Hematopoietic multipotent progenitor cell treated with erythropoietin and hydrocortisone succinate and interleukin-3 and kit ligand, for 17 days (in vitro differentiated cells): ENCODE results near the gene DISP2.

Experiments
- DNase-seq: peaks from one replicate; pipeline ENCODE4 v3.0.0-alpha.2; 2015; ENCODE audit warnings: low spot score

Gene DISP2

DNA sequence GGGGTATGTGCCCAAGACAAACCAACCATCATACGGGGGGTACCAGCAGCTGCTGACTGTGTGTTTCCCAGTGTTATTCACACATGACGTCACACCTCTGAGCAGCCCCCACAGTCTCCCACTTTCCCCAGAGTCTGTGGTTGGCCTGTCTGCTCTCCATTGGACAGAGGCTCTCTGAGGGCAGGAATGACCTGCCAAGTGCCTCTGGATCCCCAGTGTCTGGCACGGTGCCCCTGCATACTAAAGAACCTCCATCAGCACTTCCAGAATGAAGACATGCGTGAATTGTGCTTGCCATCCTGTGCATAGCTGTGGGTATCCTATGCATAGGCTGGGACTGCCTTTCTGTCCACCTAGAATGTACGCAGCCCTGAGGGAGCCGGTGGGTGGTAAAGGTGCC, 13.8 kb upstream of the DISP2 start:
- DNase-seq = no peak

DNA sequence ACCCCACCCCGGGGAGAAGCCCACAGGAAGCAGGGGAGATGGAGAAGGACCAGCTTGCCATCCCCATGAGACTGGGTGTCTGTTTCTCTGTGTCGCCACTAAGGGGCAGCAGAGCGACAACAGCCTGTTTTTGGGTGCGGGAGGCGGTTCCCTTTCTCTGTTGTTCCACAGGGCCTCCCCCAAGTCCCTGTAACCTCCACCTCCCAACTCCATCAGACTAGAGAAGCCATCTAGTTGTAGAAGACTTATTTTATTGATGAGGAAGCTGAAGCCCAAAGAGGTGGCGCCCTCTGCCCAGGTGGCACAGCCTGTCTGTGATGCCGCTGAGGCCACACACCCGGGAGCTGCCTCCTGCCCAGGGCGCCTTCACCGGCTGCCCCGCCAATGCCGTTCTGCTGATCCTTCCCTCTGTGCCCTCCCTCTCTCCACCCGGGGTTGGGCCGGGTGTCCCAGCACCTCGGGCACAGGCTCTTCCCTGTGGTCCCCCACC, 13.3 kb upstream of the DISP2 start:
- DNase-seq = peak; percentile 65

DNA sequence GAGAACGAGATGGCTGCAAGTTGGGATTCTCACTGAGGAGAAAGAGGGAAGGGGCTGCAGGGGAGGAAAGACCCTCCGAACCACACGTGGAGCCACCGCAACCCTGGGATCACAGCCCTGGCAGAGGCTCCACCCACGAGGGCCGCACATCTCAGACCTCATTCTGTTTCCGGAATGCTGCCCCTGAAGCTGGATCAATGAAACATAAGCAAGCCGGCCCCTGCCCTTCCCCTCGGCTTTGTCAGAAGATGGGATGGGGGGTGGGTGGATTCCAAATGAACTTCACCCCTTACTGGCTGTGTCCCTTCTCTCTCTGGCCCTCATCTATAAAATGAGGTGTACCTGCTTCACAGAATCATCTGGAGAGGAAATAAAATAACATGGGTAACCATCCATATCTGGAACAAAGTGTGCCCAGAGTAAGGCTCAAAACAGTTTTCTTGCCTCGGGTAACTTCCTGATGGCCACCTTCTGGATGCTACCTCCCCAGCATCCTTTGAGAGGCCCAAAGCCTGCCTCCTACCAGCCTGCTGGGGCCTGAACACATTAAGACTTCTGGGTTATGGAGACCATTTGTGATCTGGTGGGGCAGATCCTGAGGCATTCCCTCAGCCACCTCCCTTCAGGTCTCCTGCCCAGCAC, 12.7 kb upstream of the DISP2 start:
- DNase-seq = no peak

DNA sequence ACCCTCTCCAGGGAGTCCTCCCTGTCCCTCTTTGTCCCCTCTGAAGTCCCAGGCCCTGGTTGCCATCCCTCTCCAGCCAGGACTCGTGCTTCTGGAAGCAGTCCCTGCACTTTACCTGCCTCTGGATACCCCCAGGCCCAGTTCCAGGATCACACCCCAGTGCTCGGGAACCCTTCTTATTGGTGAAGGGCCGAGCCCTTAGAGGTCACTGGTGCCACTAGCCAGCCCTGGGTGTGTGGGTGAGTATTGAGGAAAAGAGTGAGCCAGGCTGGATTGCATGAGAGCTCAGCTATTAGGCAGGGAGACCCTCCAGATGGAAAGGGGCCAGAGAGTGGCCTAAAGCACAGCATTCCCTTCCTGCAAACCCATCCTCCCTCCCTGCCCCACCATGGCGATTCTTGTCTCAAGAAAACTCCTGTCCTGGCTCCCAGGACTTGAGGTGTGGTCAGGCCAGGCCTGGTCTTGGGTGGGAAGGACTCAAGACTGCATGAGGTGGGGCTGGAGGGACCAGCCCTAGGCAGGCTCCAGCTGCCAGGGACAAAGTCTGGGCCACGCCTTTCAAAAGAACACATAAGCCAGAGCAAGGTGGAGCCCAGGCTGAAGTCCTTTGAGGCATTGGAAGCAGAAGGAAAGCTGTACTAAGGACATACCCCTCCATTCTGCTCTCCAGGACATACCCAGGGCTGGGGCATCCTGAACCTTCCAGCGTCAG, 12.0 kb upstream of the DISP2 start:
- DNase-seq = no peak

DNA sequence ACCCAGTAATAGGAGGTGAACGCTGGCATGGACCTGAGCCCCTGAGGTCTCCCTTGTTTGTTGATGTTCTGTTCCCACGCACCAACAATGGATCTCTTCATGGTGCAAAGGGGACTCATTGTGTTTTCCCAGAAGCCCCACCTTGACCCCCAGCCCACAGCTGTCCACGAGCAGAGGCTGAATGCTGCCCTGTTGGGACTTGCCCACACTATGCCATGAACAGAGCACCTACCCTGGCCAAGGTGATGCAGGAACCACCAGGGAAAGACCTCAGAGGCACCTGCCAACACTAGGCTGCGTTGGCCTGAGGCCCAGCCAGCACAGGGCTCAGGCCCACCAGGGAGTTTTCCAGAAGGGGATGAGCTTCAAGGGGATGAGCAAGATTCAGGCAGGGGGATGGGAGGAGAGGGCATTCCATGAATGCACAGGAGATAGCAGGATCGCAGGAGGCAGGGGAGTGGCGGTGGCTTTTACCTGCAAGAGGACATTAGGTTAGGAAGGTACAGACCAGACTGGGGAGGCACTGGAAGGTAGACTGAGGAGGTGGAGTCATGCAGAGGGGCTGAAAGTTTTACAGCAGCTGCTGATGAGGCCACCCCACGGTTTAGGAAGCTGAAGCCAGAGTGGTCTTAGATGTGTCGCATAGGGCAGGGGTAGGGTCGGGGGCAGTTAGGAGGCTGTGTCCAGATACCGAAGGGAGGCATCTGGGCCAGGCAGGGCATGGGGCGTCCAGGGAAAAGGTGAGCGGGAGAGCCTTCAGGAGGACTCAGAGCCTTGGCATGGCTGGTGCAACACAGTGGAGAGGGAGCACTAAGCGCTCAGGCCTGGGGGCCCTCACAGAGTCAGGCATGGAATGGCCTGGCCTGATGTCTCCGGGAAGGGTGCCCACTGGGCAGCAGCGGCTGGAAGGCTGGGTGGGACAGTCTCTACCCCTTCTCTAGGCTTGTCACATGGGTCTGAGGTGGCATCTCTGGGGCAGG, 11.2 kb upstream of the DISP2 start:
- DNase-seq = no peak

DNA sequence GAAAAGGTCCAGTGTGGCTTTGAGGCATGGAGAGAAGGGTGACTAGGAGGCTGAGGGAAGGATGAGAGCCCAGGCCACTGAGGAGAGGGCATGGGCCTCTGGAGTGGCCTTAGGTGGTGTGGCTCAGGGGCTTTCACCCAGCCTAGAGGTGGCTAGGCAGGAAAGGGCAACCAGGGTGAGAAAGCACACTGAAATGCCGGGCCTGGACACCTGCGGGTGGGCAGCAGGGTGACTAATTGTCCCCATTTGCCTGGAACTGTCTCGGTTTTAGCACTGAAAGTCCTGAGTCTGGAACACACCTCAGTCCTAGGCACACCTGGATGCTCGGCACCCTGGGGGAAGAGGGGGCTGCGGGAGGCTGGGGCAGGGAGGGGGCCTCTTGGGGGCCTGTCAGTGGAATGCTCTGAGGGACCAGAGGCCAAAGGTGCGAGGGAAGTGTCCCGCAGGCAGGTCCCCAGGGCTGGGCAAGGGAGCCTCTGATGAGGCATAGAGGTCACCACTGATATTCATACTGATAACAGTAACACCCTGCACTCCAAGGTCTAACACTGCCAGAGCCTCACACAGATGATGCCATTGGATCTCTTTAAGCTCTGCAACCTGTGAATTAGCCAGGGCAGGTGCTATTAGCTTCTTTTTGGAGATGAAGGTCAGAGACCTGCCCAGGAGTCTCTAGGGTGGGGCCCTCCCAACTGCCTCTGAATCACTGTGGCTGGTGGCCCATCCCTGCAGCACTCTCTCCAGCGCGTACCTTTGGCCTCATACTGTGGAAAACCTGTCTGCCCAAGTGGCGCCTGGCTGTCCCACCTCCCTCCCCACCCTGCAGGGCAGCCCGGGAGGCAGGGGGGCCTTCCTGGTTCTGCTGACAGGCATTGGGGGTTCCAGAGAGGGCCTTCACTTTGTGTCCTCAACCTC, 10.2 kb upstream of the DISP2 start:
- DNase-seq = no peak

DNA sequence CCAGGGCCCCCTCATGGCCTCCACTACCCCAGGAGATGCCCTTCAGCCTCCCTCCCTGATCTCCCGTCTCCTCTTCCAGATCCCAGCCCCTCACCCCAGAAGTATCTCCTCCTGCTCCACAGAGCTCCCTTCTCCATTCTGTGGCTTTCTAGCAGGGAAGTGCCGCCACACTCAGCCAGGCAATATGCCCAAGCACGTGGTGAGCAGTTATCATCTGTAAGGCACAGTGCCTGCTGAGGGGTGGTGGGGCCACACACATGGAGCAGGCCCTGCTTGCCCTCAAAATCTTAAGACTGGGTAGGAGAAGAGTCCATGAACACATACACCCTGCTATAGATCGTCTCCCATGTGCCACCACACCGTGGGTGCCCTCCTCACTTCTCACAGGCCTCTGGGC, 9.5 kb upstream of the DISP2 start:
- DNase-seq = no peak

DNA sequence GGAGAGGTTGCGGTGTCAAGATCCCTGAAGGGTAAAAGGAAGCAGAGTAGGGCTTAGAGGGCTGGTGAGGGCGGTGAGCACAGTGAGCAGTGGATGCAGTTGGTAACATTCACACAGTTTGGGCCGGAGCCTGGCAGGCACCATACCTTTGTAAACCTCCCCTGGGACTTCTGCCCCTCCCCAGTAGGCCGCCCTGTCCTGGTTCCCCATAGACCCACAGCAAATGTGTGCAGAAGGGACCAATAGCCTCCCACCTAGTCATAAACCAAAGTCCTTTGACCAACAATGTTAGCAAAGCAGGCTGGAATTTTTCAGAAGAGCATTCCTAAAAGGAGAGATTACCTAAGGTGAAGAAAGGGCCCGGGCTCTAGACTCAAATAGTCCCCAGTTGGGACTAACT, 8.9 kb upstream of the DISP2 start:
- no peak for DNase-seq

DNA sequence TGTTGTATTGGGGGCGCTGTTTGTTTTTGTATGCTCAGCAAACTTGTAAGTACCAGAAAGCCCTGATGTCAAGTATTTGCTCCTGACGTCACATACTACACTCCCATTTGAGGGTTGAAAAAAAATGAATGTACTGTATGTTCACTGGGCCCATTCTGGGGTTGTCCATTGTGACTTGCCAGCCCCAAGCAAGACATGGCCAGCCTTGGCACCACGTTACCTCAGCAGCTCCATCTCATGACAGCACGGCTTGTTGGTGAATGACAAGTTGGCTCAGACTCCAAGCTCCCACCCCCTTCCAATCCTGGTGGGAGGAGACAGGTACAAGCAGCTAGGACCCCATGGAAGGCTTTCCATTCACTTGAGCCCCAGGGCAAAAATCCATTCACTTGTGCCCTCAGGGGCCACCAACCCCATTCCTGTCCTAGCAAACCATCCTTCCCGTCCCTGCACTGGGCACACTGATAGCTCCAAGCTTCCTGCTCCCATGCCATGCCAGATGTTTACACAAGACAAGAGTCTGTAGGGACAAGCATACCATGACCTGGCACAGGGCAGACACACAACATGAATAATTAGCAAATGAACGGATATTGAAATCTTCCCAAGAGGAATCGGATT, 5.6 kb upstream of the DISP2 start:
- no peak for DNase-seq

DNA sequence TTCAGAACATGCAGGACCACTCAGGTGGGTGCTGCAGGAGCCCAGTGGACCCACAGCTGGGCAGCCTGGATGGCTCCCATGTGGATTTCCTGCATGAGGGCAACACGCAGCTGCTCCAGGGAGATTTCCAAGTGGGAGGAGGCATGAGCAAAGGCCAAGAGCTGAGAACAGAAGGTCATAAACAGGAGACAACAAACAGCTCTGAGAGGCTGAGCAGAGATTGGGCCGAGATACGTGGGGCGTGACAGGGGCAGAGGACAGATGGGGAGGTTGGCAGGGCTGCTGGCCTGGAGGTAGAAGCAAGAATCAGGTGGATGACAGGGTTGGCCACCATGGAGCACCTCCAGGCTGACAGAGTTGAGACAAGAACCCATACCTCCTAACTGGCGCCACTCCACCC, 4.3 kb upstream of the DISP2 start:
- no peak for DNase-seq

DNA sequence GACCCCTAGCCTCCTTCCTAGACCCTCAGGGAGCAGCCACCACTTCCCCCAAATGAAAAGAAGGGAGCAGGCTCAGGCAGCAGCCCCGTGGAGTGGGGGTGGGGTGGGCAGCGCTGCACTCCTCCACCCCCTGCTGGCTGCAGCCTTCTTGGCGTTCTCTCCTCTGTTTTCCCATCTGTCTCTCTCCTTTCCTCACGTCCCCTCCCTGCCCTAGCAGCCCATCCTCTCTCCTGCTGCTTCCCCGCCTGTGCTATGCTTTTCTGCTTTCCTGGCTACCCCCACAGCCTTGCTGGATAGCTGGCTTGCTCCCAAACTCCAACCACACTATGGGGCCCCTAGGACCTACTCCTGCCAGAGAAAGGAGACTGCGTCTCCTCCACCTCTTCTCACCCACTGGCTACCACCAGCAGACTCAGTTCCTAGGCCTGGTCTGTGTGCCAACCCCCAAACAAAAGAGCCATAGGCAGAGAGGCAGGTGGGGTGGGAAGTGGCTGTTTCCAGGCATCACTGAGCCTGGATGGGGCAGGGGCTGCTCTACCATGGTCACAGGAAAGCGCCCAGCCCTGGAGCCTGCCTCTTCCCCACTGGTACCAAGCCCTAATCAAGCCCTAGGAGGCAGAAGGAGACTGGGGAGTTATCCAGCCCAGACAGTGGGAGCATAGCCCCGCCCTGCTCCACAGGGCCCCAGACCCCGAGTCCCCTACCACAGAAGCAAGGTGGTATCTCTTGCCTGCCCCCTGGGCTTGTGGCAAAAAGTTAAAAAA, 3.4 kb upstream of the DISP2 start:
- DNase-seq = no peak

DNA sequence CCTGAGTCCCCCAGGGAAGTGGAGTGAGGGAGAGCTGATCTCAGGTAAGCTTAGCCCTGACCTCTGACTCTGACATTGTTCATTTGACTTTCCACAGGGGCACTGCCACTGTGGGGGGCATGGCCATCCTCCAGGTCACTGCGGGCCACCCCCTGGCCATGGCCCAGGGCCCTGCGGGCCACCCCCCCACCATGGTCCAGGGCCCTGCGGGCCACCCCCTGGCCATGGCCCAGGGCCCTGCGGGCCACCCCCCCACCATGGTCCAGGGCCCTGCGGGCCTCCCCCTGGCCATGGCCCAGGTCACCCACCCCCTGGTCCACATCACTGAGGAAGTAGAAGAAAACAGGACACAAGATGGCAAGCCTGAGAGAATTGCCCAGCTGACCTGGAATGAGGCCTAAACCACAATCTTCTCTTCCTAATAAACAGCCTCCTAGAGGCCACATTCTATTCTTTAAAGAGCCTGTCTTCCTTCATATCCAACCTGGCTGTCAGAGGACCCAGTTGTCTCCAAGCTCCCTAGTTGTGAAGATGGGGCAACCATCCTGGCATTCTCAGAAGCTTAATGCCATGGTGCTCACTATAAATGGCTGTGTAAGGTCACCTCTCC, 1.9 kb upstream of the DISP2 start:
- DNase-seq = no peak

DNA sequence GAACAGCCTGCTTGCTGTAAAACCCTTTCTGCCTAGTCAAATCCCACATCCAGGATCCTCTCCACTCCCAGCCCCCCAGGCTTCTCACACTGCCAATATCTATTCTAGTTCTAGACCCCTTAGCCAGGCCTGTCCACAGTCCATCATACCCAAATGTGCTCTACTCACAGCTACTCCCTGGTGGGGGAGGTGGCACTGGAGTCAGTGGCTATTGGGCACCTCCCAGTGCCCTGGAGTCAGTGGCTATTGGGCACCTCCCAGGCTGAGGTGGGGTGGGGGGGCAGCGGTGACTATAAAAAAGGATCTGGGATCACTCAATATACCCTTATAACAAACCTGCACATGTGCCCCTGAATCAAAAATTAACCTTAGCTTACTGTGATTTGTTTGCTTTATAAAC, 773 bp upstream of the DISP2 start:
- no peak for DNase-seq

DNA sequence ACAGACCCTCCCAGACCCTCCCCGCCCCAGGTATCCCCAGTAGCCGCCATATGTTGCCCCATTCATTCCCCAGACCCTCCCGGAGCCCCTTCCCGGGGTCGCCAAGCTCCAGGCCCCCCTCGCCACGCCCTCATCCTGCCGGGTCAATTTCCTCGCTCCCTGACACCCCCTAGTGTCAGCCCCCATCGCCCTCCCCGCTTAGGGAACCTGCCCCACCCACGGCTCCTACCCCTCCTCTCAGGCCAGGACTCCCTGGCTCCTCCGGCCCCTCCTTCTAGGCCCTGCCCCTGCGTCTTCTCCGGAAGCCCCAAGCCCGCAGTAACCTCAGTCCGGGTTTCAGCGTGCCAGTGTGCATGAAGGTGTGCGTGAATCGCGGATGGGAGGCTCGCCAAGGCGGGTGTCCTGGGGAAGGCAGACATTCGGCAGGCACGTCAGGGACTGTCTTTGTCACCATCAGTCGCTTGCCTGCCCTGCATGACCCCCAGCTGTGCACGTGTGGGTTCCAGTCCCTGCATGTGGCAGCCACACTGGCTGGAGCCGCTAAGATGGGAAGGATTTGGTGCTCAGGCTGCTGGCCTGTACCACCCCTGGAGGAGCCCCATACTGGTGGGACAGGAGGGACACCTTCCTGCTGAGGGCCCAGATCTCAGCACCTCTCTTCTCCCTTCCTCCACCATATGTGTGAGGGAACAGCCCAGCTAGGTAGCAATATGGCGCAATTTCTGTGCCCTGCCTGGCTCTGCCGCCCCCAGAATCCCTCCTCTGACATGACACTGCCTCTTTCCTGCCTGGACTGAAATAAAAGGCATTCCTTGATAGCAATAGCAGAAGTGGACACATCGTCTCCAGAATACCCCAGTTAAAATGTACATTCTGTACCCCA, 693 bp downstream of the DISP2 start:
- peak; percentile 33 for DNase-seq

DNA sequence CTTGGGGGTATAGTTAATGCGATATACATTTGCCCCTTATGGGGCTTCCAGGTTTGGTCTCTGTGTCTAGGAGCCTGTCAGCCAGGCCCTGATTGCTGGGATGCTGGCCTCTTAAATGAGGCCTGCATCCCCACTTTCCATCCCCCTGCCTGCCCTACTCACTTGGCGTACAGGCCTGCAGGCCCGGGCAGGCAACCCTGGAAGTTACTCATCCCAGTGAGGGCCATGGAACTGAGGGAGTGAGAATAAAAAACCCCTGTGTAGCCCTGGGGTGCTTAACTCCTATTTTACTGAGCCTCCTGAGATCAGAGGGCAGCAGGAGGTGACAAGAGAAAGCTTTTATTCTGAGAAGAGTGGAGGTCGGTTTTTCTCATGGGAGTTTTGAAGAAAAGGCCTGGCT, 2.0 kb downstream of the DISP2 start:
- no peak for DNase-seq

DNA sequence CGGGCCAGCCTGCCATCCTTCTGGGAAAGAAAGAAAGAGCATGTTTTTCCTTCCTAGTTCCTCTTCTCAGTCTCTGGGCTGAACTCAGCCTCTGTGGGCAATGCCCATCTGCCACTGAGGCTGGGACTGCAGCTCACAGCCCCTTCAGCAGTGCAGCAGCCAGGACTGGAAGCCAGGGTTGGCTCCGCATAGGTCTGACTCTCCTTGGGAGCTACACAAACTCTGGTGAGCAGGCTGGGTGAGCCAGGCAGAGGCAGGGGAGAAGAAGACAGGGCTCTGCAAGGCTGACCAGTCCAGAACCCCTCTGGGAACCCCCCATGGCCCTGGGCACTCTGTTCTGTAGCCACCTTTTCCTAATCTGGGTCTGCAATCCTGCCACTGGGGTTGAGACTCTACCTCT, 3.6 kb downstream of the DISP2 start:
- no peak for DNase-seq

DNA sequence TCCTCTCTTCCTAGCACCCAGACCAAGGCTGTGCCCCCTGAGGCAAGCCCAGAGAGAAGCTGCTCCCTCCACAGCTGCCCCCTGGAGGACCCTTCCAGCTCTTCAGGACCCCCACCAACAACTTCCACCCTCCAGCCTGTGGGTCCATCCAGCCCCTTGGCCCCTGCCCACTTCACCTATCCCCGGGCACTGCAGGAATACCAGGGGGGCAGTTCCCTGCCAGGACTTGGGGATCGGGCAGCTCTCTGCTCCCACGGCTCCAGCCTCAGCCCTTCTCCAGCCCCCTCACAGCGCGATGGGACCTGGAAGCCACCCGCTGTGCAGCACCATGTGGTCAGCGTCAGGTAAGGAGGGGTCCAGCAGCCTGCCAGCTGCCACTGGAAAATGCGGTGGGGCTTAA, 5.6 kb downstream of the DISP2 start:
- DNase-seq = no peak

DNA sequence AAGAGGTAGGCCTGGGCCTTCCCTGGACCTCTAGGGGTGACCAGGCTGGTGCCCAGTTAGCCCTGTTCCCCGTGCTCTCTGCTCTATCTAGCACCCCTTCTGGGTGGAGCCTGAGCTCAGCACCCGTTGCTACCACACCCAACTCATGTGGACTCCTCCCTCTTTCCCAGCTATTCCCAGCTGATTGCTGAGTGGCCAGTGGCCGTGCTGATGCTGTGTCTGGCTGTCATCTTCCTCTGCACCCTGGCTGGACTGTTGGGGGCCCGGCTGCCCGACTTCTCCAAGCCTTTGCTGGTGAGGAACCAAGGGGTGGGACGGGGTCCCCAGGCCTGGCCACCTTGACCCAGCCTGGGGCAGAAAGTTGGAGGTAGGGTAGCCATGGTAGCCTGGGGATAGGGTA, 6.2 kb downstream of the DISP2 start:
- DNase-seq = peak; percentile 52

DNA sequence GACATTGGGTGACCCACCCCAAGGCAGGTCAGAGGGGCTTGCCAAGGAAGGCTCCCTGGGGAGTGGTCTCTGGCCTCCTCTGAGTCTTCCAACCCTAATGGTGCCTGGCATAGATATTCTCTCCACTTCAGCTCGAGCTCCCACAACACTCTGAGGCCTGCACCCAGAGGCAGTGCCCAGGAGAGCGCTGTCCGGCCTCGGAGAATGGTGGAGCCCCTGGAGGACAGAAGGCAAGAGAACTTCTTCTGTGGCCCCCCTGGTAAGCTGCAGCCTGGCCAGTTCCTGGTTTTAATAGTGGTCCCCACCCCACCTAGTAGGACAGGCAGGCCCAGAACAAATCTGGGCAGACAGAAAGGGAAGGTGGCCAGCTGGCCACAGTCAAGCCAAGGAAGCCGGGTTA, 7.0 kb downstream of the DISP2 start:
- DNase-seq = no peak
